Urinary bladder (tissue), 4 donors: ENCODE measurements around the gene PKP4. TPM values are rescaled to one million over a fixed set of nuclear protein-coding genes. Genes with fewer than 3 reads are reported as not detected.

ENCODE experiments used
- DNase-seq: peaks from one replicate; pipeline ENCODE4 v3.0.0-alpha.2; 2015; ENCODE audit errors: extremely low spot score
- H3K27ac ChIP-seq: one replicate; pipeline ENCODE4 v1.5.1; 2013; ENCODE audit warnings: low read depth, mild to moderate bottlenecking, moderate library complexity
- H3K36me3 ChIP-seq: one replicate; pipeline ENCODE4 v1.6.1; 2013; ENCODE audit warnings: mild to moderate bottlenecking, moderate library complexity; ENCODE audit not compliant: insufficient read depth
- H3K4me1 ChIP-seq: one replicate; pipeline ENCODE4 v1.6.1; 2013; ENCODE audit warnings: mild to moderate bottlenecking, moderate library complexity; ENCODE audit not compliant: insufficient read depth
- H3K4me3 ChIP-seq: one replicate; pipeline ENCODE4 v1.5.1; 2013; ENCODE audit warnings: low read depth, low read length
- WGBS: extraction: QIAGEN DNeasy Blood & Tissue Kit; methylation state at CpG from one replicate; pipeline ENCODE4 v1.1.7; 2013; 5-methylcytosine and 5-hydroxymethylcytosine counted together
- polyA plus RNA-seq: library from polyadenylated mRNA; stranded (reverse); fragments of 200-250 nt; gene quantifications from one replicate; pipeline ENCODE4 v1.2.3, GENCODE V29; 2013
- total RNA-seq: library from RNA; depleted of rRNA; stranded (reverse); fragments of >200 nt; gene quantifications from one replicate; pipeline ENCODE4 v1.2.3, GENCODE V29; 2014
- donor health status: healthy with polysubstance abuse.
- donor health status: healthy.

The PKP4 gene
- total and polyA plus RNA-seq, 2 donors: 23.7 to 83.4 TPM

GRCh38 chr2:158496986-158497385, 40.2 kb downstream of the PKP4 start:
- H3K36me3 ChIP-seq: peaks cover 2% of the 10 kb centered on the region
- no peak overlapping the region for H3K27ac ChIP-seq
- peaks cover 2% of the 10 kb centered on the region for H3K4me1 ChIP-seq
- no peak for DNase-seq
- 84% methylated on average over 3 of the region's 3 CpGs for WGBS
- no peak overlapping the region for H3K4me3 ChIP-seq

GRCh38 chr2:158497486-158497885, 40.7 kb downstream of the PKP4 start:
- Histone ChIP-seq H3K4me1 (peaks cover 2% of the 10 kb centered on the region), H3K27ac (no peak overlapping the region)
- WGBS: 80% methylated on average over 1 of the region's 1 CpG

GRCh38 chr2:158498043-158498748, 41.4 kb downstream of the PKP4 start:
- H3K27ac ChIP-seq: no peak overlapping the region
- DNase-seq: no peak
- H3K4me1 ChIP-seq: peaks cover 3% of the 10 kb centered on the region
- peaks cover 2% of the 10 kb centered on the region for H3K36me3 ChIP-seq
- no peak overlapping the region for H3K4me3 ChIP-seq

More at GRCh38 chr2:158497486-158497885, 40.7 kb downstream of the PKP4 start:
- DNase-seq: no peak
- Histone ChIP-seq H3K4me3 (no peak overlapping the region), H3K36me3 (peaks cover 2% of the 10 kb centered on the region)

- WGBS: 83% methylated on average over 3 of the region's 3 CpGs
- H3K4me1 ChIP-seq: peaks cover 3% of the 10 kb centered on the region
- H3K27ac ChIP-seq: no peak overlapping the region
- peaks cover 2% of the 10 kb centered on the region for H3K36me3 ChIP-seq
- H3K4me3 ChIP-seq: no peak overlapping the region
- no peak for DNase-seq
These were observed 42.0 kb downstream of the PKP4 start for GRCh38 chr2:158498749-158499136.

- H3K27ac ChIP-seq: no peak overlapping the region
- peaks cover 2% of the 10 kb centered on the region for H3K36me3 ChIP-seq
- 72% methylated on average over 2 of the region's 2 CpGs for WGBS
- no peak overlapping the region for H3K4me3 ChIP-seq
- no peak for DNase-seq
- peaks cover 3% of the 10 kb centered on the region for H3K4me1 ChIP-seq
These were observed 42.6 kb downstream of the PKP4 start for GRCh38 chr2:158499383-158499782.

- Histone ChIP-seq H3K4me1 (peaks cover 3% of the 10 kb centered on the region), H3K4me3 (no peak overlapping the region), H3K27ac (no peak overlapping the region), H3K36me3 (peaks cover 2% of the 10 kb centered on the region)
- WGBS: 47% methylated on average over 2 of the region's 2 CpGs
- DNase-seq: no peak
These were observed 43.6 kb downstream of the PKP4 start for GRCh38 chr2:158500333-158500732.

- no peak for DNase-seq
- Histone ChIP-seq H3K36me3 (peaks cover 2% of the 10 kb centered on the region), H3K27ac (no peak overlapping the region), H3K4me1 (peaks cover 3% of the 10 kb centered on the region), H3K4me3 (no peak overlapping the region)
- 53% methylated on average over 1 of the region's 1 CpG for WGBS
These were observed 44.5 kb downstream of the PKP4 start for GRCh38 chr2:158501301-158501700.

- no peak for DNase-seq
- no peak overlapping the region for H3K4me3 ChIP-seq
- 34% methylated on average over 2 of the region's 2 CpGs for WGBS
- H3K4me1 ChIP-seq: peaks cover 3% of the 10 kb centered on the region
- H3K27ac ChIP-seq: no peak overlapping the region
- H3K36me3 ChIP-seq: no peaks in the 10 kb centered on the region
These were observed 46.2 kb downstream of the PKP4 start for GRCh38 chr2:158502974-158503373.

GRCh38 chr2:158504088-158504487, 47.3 kb downstream of the PKP4 start:
- H3K27ac ChIP-seq: no peak overlapping the region
- peaks cover 3% of the 10 kb centered on the region for H3K4me1 ChIP-seq
- DNase-seq: no peak
- H3K4me3 ChIP-seq: no peak overlapping the region
- WGBS: 77% methylated on average over 3 of the region's 3 CpGs
- no peaks in the 10 kb centered on the region for H3K36me3 ChIP-seq

GRCh38 chr2:158505448-158505934, 48.7 kb downstream of the PKP4 start:
- no peak for DNase-seq
- Histone ChIP-seq H3K4me1 (peaks cover 3% of the 10 kb centered on the region), H3K36me3 (no peaks in the 10 kb centered on the region), H3K4me3 (no peak overlapping the region), H3K27ac (no peak overlapping the region)
- WGBS: 89% methylated on average over 4 of the region's 4 CpGs

- WGBS: 92% methylated on average over 4 of the region's 4 CpGs
- DNase-seq: no peak
These were observed 50.4 kb downstream of the PKP4 start for GRCh38 chr2:158507141-158507540.

GRCh38 chr2:158507679-158508078, 50.9 kb downstream of the PKP4 start:
- H3K4me3 ChIP-seq: no peak overlapping the region
- H3K27ac ChIP-seq: no peak overlapping the region
- H3K4me1 ChIP-seq: peaks cover 2% of the 10 kb centered on the region
- 87% methylated on average over 2 of the region's 2 CpGs for WGBS
- H3K36me3 ChIP-seq: no peaks in the 10 kb centered on the region
- DNase-seq: no peak

More at GRCh38 chr2:158507141-158507540, 50.4 kb downstream of the PKP4 start:
- H3K36me3 ChIP-seq: no peaks in the 10 kb centered on the region
- H3K4me1 ChIP-seq: peaks cover 2% of the 10 kb centered on the region
- no peak overlapping the region for H3K27ac ChIP-seq
- no peak overlapping the region for H3K4me3 ChIP-seq

- Histone ChIP-seq H3K4me1 (no peaks in the 10 kb centered on the region), H3K27ac (no peak overlapping the region), H3K4me3 (no peak overlapping the region), H3K36me3 (no peaks in the 10 kb centered on the region)
- 72% methylated on average over 2 of the region's 2 CpGs for WGBS
- no peak for DNase-seq
These were observed 53.4 kb downstream of the PKP4 start for GRCh38 chr2:158509928-158510797.

- Histone ChIP-seq H3K36me3 (no peaks in the 10 kb centered on the region), H3K4me1 (no peaks in the 10 kb centered on the region), H3K4me3 (no peak overlapping the region), H3K27ac (no peak overlapping the region)
- no peak for DNase-seq
- WGBS: 97% methylated on average over 8 of the region's 8 CpGs
These were observed 54.1 kb downstream of the PKP4 start for GRCh38 chr2:158510887-158511286.
